OCI-LY3 (cell line): Measurements from ENCODE around the gene MYH10.

Experiments
- H2AFZ ChIP-seq: fragments of 200-600, 300-600 bp; shearing (Covaris generic); 2 replicates; pipeline ENCODE4 v1.6.0; 2014; ENCODE audit warnings: antibody characterized with exemption, low read depth, low read length
- H3K27ac ChIP-seq: fragments of 200-600, 300-600 bp; sonication (generic); 2 replicates; pipeline ENCODE4 v1.5.1; 2014; ENCODE audit warnings: mild to moderate bottlenecking, low read length, moderate library complexity, mixed read lengths
- H3K27me3 ChIP-seq: fragments of 200-600, 300-600 bp; sonication (generic); 2 replicates; pipeline ENCODE4 v1.6.1; 2014; ENCODE audit warnings: low read depth, low read length, mixed read lengths
- H3K36me3 ChIP-seq: fragments of 200-600, 300-600 bp; sonication (generic); replicated peaks from 2 replicates; pipeline ENCODE3; 2014; ENCODE audit warnings: low read depth, low read length, mixed read lengths
- H3K4me1 ChIP-seq: fragments of 300-600, 200-600 bp; sonication (generic); 2 replicates; pipeline ENCODE4 v1.6.1; 2014; ENCODE audit warnings: low read length, mixed read lengths
- H3K4me2 ChIP-seq: fragments of 200-600, 300-600 bp; sonication (generic); 2 replicates; pipeline ENCODE4 v1.6.1; 2014; ENCODE audit warnings: low read length, mixed read lengths
- H3K4me3 ChIP-seq: fragments of 300-600, 200-600 bp; sonication (generic); 2 replicates; pipeline ENCODE4 v1.5.1; 2014; ENCODE audit warnings: antibody characterized with exemption, mild to moderate bottlenecking, low read length, moderate library complexity
- H3K79me2 ChIP-seq: fragments of 300-600, 200-600 bp; shearing (Covaris generic); 2 replicates; pipeline ENCODE4 v1.6.1; 2014; ENCODE audit warnings: mild to moderate bottlenecking, low read length, mixed read lengths
- H3K9ac ChIP-seq: fragments of 300-600, 200-600 bp; shearing (Covaris generic); 2 replicates; pipeline ENCODE4 v1.6.0; 2014; ENCODE audit warnings: mild to moderate bottlenecking, low read length, moderate library complexity
- H3K9me3 ChIP-seq: fragments of 200-600, 300-600 bp; shearing (Covaris generic); 2 replicates; pipeline ENCODE4 v1.6.1; 2014; ENCODE audit warnings: low read length, mixed read lengths; ENCODE audit not compliant: insufficient read depth
- H4K20me1 ChIP-seq: fragments of 200-600, 300-600 bp; sonication (generic); 2 replicates; pipeline ENCODE4 v1.6.1; 2016; ENCODE audit warnings: low read length, mixed read lengths; ENCODE audit not compliant: insufficient read depth
- EZH2phosphoT487 ChIP-seq: fragments of 200-600 bp; shearing (Covaris generic); IDR thresholded peaks from 2 replicates; pipeline ENCODE4 v1.6.1; 2018; ENCODE audit warnings: antibody characterized with exemption, mixed run types, low read depth
- TF ChIP-seq, protein P1 (sequence below): fragments of 200-600, 300-600 bp; sonication (generic); IDR thresholded peaks from 2 replicates; pipeline ENCODE4 v1.5.1; 2014; ENCODE audit warnings: antibody characterized with exemption, low read length, low read depth

Gene MYH10

DNA sequence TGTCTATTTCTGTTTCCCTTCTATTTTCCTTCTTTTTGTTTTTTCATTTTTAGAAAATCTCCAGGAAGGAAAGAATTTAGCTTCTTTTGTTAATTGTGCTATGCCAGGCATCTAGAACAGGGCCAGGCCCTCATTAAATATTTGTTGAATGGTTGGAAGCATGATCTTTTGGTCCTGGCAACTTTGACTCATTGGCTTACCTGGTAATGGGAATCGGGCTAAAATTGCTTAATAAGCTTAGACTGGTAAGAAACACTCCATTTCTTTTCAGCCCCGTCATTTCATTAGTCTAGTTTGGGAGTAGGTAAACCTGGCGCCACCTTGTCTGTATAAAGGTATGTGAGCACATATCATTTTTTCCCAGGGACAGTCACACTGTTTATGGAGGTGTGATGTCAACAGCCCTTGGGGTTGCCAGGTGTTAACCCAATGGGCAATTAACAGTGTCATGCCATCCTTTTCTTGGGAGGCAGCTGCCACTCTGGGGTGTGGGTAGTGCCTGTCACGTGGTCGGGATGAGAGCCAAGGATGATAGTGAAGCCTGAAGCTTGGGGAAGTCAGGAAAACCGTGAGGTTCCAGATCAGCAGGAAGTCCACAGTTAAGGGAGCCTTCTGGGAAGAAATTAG is 204.3 kb downstream of the MYH10 start:
- H3K9me3 ChIP-seq: no peaks in the 10 kb centered on the region

More for the DNA sequence above, 204.3 kb downstream of the MYH10 start:
- H3K4me1 ChIP-seq: no peaks in the 10 kb centered on the region
- TF ChIP-seq, protein P1, sequence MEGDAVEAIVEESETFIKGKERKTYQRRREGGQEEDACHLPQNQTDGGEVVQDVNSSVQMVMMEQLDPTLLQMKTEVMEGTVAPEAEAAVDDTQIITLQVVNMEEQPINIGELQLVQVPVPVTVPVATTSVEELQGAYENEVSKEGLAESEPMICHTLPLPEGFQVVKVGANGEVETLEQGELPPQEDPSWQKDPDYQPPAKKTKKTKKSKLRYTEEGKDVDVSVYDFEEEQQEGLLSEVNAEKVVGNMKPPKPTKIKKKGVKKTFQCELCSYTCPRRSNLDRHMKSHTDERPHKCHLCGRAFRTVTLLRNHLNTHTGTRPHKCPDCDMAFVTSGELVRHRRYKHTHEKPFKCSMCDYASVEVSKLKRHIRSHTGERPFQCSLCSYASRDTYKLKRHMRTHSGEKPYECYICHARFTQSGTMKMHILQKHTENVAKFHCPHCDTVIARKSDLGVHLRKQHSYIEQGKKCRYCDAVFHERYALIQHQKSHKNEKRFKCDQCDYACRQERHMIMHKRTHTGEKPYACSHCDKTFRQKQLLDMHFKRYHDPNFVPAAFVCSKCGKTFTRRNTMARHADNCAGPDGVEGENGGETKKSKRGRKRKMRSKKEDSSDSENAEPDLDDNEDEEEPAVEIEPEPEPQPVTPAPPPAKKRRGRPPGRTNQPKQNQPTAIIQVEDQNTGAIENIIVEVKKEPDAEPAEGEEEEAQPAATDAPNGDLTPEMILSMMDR: no peak
- TF ChIP-seq EZH2phosphoT487: no peak
- no peak overlapping the region for H2AFZ ChIP-seq
- no peaks in the 10 kb centered on the region for H3K27me3 ChIP-seq
- no peaks in the 10 kb centered on the region for H3K79me2 ChIP-seq
- no peak overlapping the region for H3K27ac ChIP-seq
- H3K9ac ChIP-seq: no peak overlapping the region
- H3K36me3 ChIP-seq: no peaks in the 10 kb centered on the region
- H3K4me3 ChIP-seq: no peak overlapping the region
- H3K4me2 ChIP-seq: no peak overlapping the region
- no peaks in the 10 kb centered on the region for H4K20me1 ChIP-seq
